H9 (cell line): ENCODE results near the gene NRP1. TPM values are rescaled to one million over a fixed set of nuclear protein-coding genes. Genes with fewer than 3 reads are reported as not detected.

ENCODE experiments used
- DNase-seq: peaks from one replicate; pipeline ENCODE4 v3.0.0-alpha.2; 2017
- H2AFZ ChIP-seq: one replicate; pipeline ENCODE4 v1.6.1; 2013; ENCODE audit warnings: mild to moderate bottlenecking, low read length, control low read depth, moderate library complexity
- H2AK5ac ChIP-seq: 2 replicates; pipeline ENCODE4 v1.6.1; 2013; ENCODE audit warnings: low read length, control low read depth, mixed read lengths; ENCODE audit not compliant: insufficient read length
- H2BK120ac ChIP-seq: one replicate; pipeline ENCODE4 v1.6.1; 2013; ENCODE audit warnings: low read depth, mild to moderate bottlenecking, low read length, control low read depth, inconsistent platforms; ENCODE audit not compliant: poor library complexity, severe bottlenecking
- H2BK12ac ChIP-seq: 2 replicates; pipeline ENCODE4 v1.6.1; 2013; ENCODE audit warnings: low read length, control low read depth, mixed read lengths, low read depth; ENCODE audit not compliant: insufficient read length
- H2BK15ac ChIP-seq: 2 replicates; pipeline ENCODE4 v1.6.1; 2013; ENCODE audit warnings: low read depth, low read length, control low read depth
- H2BK20ac ChIP-seq: one replicate; pipeline ENCODE4 v1.6.1; 2013; ENCODE audit warnings: low read depth, mild to moderate bottlenecking, low read length, control low read depth, inconsistent platforms; ENCODE audit not compliant: poor library complexity, severe bottlenecking
- H2BK5ac ChIP-seq: 2 replicates; pipeline ENCODE4 v1.6.1; 2013; ENCODE audit warnings: low read length, control low read depth, mixed read lengths; ENCODE audit not compliant: insufficient read length
- H3K14ac ChIP-seq: 2 replicates; pipeline ENCODE4 v1.6.1; 2013; ENCODE audit warnings: low read length, control low read depth; ENCODE audit not compliant: insufficient read depth
- H3K18ac ChIP-seq: 2 replicates; pipeline ENCODE4 v1.6.1; 2013; ENCODE audit warnings: low read depth, mild to moderate bottlenecking, mixed read lengths, low read length, control low read depth; ENCODE audit not compliant: insufficient read length
- H3K23ac ChIP-seq: 2 replicates; pipeline ENCODE4 v1.6.1; 2013; ENCODE audit warnings: low read length, control low read depth, mixed read lengths, low read depth; ENCODE audit not compliant: insufficient read length
- H3K23me2 ChIP-seq: 2 replicates; pipeline ENCODE4 v1.6.1; 2013; ENCODE audit warnings: low read depth, mild to moderate bottlenecking, mixed read lengths, low read length, control low read depth; ENCODE audit not compliant: insufficient read length, poor library complexity, severe bottlenecking
- H3K27ac ChIP-seq: 2 replicates; pipeline ENCODE4 v1.5.1; 2013; ENCODE audit warnings: low read length, control low read depth, mixed read lengths, low read depth; ENCODE audit not compliant: insufficient read length
- H3K27me3 ChIP-seq: 2 replicates; pipeline ENCODE4 v1.6.1; 2013; ENCODE audit warnings: low read length, control low read depth, inconsistent platforms; ENCODE audit not compliant: insufficient read depth
- H3K4ac ChIP-seq: 2 replicates; pipeline ENCODE4 v1.6.1; 2013; ENCODE audit warnings: low read depth, mild to moderate bottlenecking, control low read depth, inconsistent platforms, low read length, moderate library complexity
- H3K4me1 ChIP-seq: 2 replicates; pipeline ENCODE4 v1.6.1; 2013; ENCODE audit warnings: low read length, control low read depth, inconsistent platforms; ENCODE audit not compliant: insufficient read depth
- H3K4me2 ChIP-seq: 2 replicates; pipeline ENCODE4 v1.6.1; 2013; ENCODE audit warnings: low read length, control low read depth, mixed read lengths; ENCODE audit not compliant: insufficient read length, insufficient read depth
- H3K56ac ChIP-seq: 2 replicates; pipeline ENCODE4 v1.6.1; 2013; ENCODE audit warnings: low read depth, mild to moderate bottlenecking, mixed read lengths, low read length, control low read depth; ENCODE audit not compliant: insufficient read length
- H3K79me1 ChIP-seq: 2 replicates; pipeline ENCODE4 v1.6.1; 2013; ENCODE audit warnings: low read depth, mild to moderate bottlenecking, moderate library complexity, low read length, control low read depth, inconsistent platforms; ENCODE audit not compliant: insufficient read depth, poor library complexity, severe bottlenecking
- H3K79me2 ChIP-seq: 2 replicates; pipeline ENCODE4 v1.6.1; 2013; ENCODE audit warnings: low read length, control low read depth, inconsistent platforms; ENCODE audit not compliant: insufficient read depth
- H3K9ac ChIP-seq: 2 replicates; pipeline ENCODE4 v1.6.1; 2013; ENCODE audit warnings: low read length, control low read depth, mixed read lengths; ENCODE audit not compliant: insufficient read length; ENCODE audit errors: extremely low read depth
- H3K9me3 ChIP-seq: one replicate; pipeline ENCODE4 v1.6.1; 2013; ENCODE audit warnings: low read depth, low read length, inconsistent platforms; ENCODE audit not compliant: control insufficient read depth
- H3T11ph ChIP-seq: one replicate; pipeline ENCODE4 v1.6.1; 2013; ENCODE audit warnings: mild to moderate bottlenecking, low read length, control low read depth, inconsistent platforms
- H4K20me1 ChIP-seq: one replicate; pipeline ENCODE4 v1.6.1; 2013; ENCODE audit not compliant: control insufficient read depth, insufficient read length, insufficient read depth
- H4K5ac ChIP-seq: 2 replicates; pipeline ENCODE4 v1.6.1; 2013; ENCODE audit warnings: low read depth, mild to moderate bottlenecking, mixed read lengths, low read length, control low read depth; ENCODE audit not compliant: insufficient read length
- H4K8ac ChIP-seq: replicated peaks from 2 replicates; pipeline ENCODE4 v1.6.1; 2013; ENCODE audit warnings: low read length, control low read depth, mixed read lengths, low read depth; ENCODE audit not compliant: insufficient read length
- H4K91ac ChIP-seq: 2 replicates; pipeline ENCODE4 v1.6.1; 2013; ENCODE audit warnings: low read depth, mild to moderate bottlenecking, moderate library complexity, mixed read lengths, low read length, control low read depth; ENCODE audit not compliant: insufficient read length
- H3K27ac Mint-ChIP-seq, 3 experiments: 2 replicates in 2 of 3; 3 replicates in 1 of 3; pipeline ENCODE4 v1.8.0; 2020 to 2021; ENCODE audit warnings: mixed read lengths in 3 of 3, mild to moderate bottlenecking in 1 of 3, moderate library complexity in 1 of 3
- H3K27me3 Mint-ChIP-seq: 2 replicates; pipeline ENCODE4 v1.8.0; 2021; ENCODE audit warnings: low read depth, mild to moderate bottlenecking, moderate library complexity, mixed read lengths
- H3K36me3 Mint-ChIP-seq, 3 experiments: 2 replicates in 2 of 3; 3 replicates in 1 of 3; pipeline ENCODE4 v1.8.0; 2020 to 2021; ENCODE audit warnings: low read depth in 3 of 3, mixed read lengths in 3 of 3; ENCODE audit not compliant: insufficient read depth in 1 of 3
- H3K4me1 Mint-ChIP-seq, 2 experiments: 2 replicates each; pipeline ENCODE4 v1.8.0; 2020; ENCODE audit warnings: mixed read lengths in 2 of 2
- H3K4me3 Mint-ChIP-seq, 2 experiments: 2 replicates in 1 of 2; 3 replicates in 1 of 2; pipeline ENCODE4 v1.8.0; 2020 to 2021; ENCODE audit warnings: mild to moderate bottlenecking in 2 of 2, mixed read lengths in 2 of 2, moderate library complexity in 1 of 2
- H3K9me3 Mint-ChIP-seq, 2 experiments: 2 replicates in 1 of 2; 3 replicates in 1 of 2; pipeline ENCODE4 v1.8.0; 2020; ENCODE audit warnings: mild to moderate bottlenecking in 2 of 2, mixed read lengths in 2 of 2, moderate library complexity in 1 of 2
- CTCF ChIP-seq: fragments of 200-600 bp; sonication (generic); conservative IDR thresholded peaks from 3 replicates; pipeline ENCODE4 v1.8.0; 2021; ENCODE audit warnings: antibody characterized with exemption, mild to moderate bottlenecking
- WGBS: extraction: QIAGEN DNeasy Blood & Tissue Kit; methylation state at CpG from one replicate; pipeline ENCODE4 v1.1.7; 2013; ENCODE audit warnings: missing lambda C conversion rate, low lambda C conversion rate, mixed read lengths; ENCODE audit not compliant: insufficient read length; ENCODE audit errors: extremely low coverage; 5-methylcytosine and 5-hydroxymethylcytosine counted together
- total RNA-seq: library from RNA; stranded (reverse); gene quantifications from 2 replicates; pipeline ENCODE4 v1.2.1, GENCODE V29; 2021

The NRP1 gene
- total RNA-seq, 1 experiment from 2014 or later, result 4.6 TPM

- Mint-ChIP-seq H3K36me3 (no peaks in the 10 kb centered on the region), H3K4me1 (peaks cover 15 to 17% of the 10 kb centered on the region in 2 experiments), H3K27ac (no peak overlapping the region), H3K4me3 (no peak overlapping the region), H3K9me3 (no peaks in the 10 kb centered on the region), H3K27me3 (peaks cover 1% of the 10 kb centered on the region; the same call in 1 of the 2 replicates)
- WGBS, result no CpG with 5 or more reads among the region's 5 CpGs
- no peak for TF ChIP-seq CTCF
- H3K14ac ChIP-seq, result no peak overlapping the region
- DNase-seq, result no peak
- no peak overlapping the region for H4K8ac ChIP-seq
- H2BK15ac ChIP-seq, result no peak overlapping the region
- H3K79me2 ChIP-seq, result no peaks in the 10 kb centered on the region
- H3K27me3 ChIP-seq, result no peaks in the 10 kb centered on the region
- H3K18ac ChIP-seq, result no peak overlapping the region
- no peak overlapping the region for H4K5ac ChIP-seq
- no peaks in the 10 kb centered on the region for H3K79me1 ChIP-seq
- H3K4me2 ChIP-seq, result no peak overlapping the region
- H2BK5ac ChIP-seq, result no peak overlapping the region
- no peak overlapping the region for H3K27ac ChIP-seq
- H3K9me3 ChIP-seq, result no peaks in the 10 kb centered on the region
- no peak overlapping the region for H3K56ac ChIP-seq
- H2BK12ac ChIP-seq, result no peak overlapping the region
- H3K23ac ChIP-seq, result no peak overlapping the region
- H2BK120ac ChIP-seq, result no peak overlapping the region
- H2AK5ac ChIP-seq, result no peak overlapping the region
- H4K20me1 ChIP-seq, result no peaks in the 10 kb centered on the region
- H3K9ac ChIP-seq, result no peak overlapping the region
- H2BK20ac ChIP-seq, result no peak overlapping the region
- no peak overlapping the region for H3K4ac ChIP-seq
- H4K91ac ChIP-seq, result no peak overlapping the region
- no peak overlapping the region for H3T11ph ChIP-seq
- H3K4me1 ChIP-seq, result no peaks in the 10 kb centered on the region
- H3K23me2 ChIP-seq, result no peaks in the 10 kb centered on the region
- no peak overlapping the region for H2AFZ ChIP-seq
Observed at GRCh38 chr10:33260403-33261149, 73.9 kb downstream of the NRP1 start.
